Measurements from ENCODE around the gene LRRC8C.

Gene LRRC8C

GRCh38 chr1:89736937-89737733, 104.2 kb downstream of the LRRC8C start:
- no peak for DNase-seq

- DNase-seq: no peak
These were observed 105.1 kb downstream of the LRRC8C start for GRCh38 chr1:89737985-89738510.

GRCh38 chr1:89739013-89739843, 106.3 kb downstream of the LRRC8C start:
- no peak for DNase-seq

GRCh38 chr1:89739844-89740216, 106.9 kb downstream of the LRRC8C start:
- DNase-seq: no peak

- no peak for DNase-seq
These were observed 110.9 kb downstream of the LRRC8C start for GRCh38 chr1:89743788-89744187.

GRCh38 chr1:89746424-89747149, 113.7 kb downstream of the LRRC8C start:
- DNase-seq: no peak

- DNase-seq: peak; percentile 13 to 22
These were observed 120.8 kb downstream of the LRRC8C start for GRCh38 chr1:89753761-89754160.

- DNase-seq: peak; percentile 79 to 86
These were observed 121.6 kb downstream of the LRRC8C start for GRCh38 chr1:89754518-89754917.

GRCh38 chr1:89755591-89755990, 122.7 kb downstream of the LRRC8C start:
- no peak for DNase-seq

- DNase-seq: peak; percentile 99
These were observed 124.6 kb downstream of the LRRC8C start for GRCh38 chr1:89757532-89757931.

GRCh38 chr1:89758156-89758555, 125.2 kb downstream of the LRRC8C start:
- no peak for DNase-seq

GRCh38 chr1:89759036-89759435, 126.1 kb downstream of the LRRC8C start:
- DNase-seq: peak in 1 of 2 experiments; percentile 11

GRCh38 chr1:89760496-89760895, 127.6 kb downstream of the LRRC8C start:
- peak; percentile 56 to 60 for DNase-seq

- no peak for DNase-seq
These were observed 128.4 kb downstream of the LRRC8C start for GRCh38 chr1:89761338-89761737.

GRCh38 chr1:89761901-89762300, 129.0 kb downstream of the LRRC8C start:
- DNase-seq: no peak

GRCh38 chr1:89762386-89762778, 129.5 kb downstream of the LRRC8C start:
- peak; percentile 40 to 58 for DNase-seq

- peak; percentile 87 to 91 for DNase-seq
These were observed 130.1 kb downstream of the LRRC8C start for GRCh38 chr1:89762779-89763648.

GRCh38 chr1:89763649-89763986, 130.7 kb downstream of the LRRC8C start:
- DNase-seq: peak in 1 of 2 experiments; percentile 39

GRCh38 chr1:89765774-89766173, 132.9 kb downstream of the LRRC8C start:
- DNase-seq: no peak

- no peak for DNase-seq
These were observed 134.7 kb downstream of the LRRC8C start for GRCh38 chr1:89767618-89768017.

Measured in Kasumi-1 (cell line).